Pancreas (tissue), 10 donors: Measurements from ENCODE around the gene POLN. TPM values are rescaled to one million over a fixed set of nuclear protein-coding genes. Genes with fewer than 3 reads are reported as not detected.

Source experiments
- ATAC-seq, 4 donors: fragments of 200-7000 bp; cut with Tn5 transposase; one replicate each; pipeline versions ENCODE4 v1.8.0 to v1.9.1; 2020; ENCODE audit warnings: mild to moderate bottlenecking in 4 of 4, moderate library complexity in 4 of 4
- DNase-seq, 6 donors: peaks; one replicate each; pipeline ENCODE4 v3.0.0-alpha.2; 2020
- FAIRE-seq: peaks from 2 replicates; lab custom pipeline; 2012; peaks lifted over from hg19 to GRCh38; lab: Jason Lieb, UNC
- H3K27ac ChIP-seq, 4 donors: fragments of 200-600 bp; sonication (generic); 1 replicate in 3 of 4; 2 replicates in 1 of 4; pipeline versions ENCODE4 v1.5.0 to v1.8.0; 2020
- H3K27me3 ChIP-seq, 4 donors: fragments of 200-600 bp; one replicate each; pipeline ENCODE4 v1.8.0; 2021
- H3K36me3 ChIP-seq, 3 donors: fragments of 200-600 bp; sonication (generic) in 1 of 3; one replicate each; pipeline versions ENCODE4 v1.5.0 to v1.8.0; 2020 to 2021
- H3K4me1 ChIP-seq, 3 donors: fragments of 200-600 bp; one replicate each; pipeline ENCODE4 v1.8.0; 2021
- H3K4me3 ChIP-seq, 4 donors: fragments of 200-600 bp; sonication (generic) in 2 of 4; one replicate each; pipeline versions ENCODE4 v1.5.0 to v1.8.0; 2020 to 2021
- H3K9me3 ChIP-seq, 4 donors: fragments of 200-600 bp; one replicate each; pipeline ENCODE4 v1.8.0; 2021
- WGBS, 2 donors: extraction: QIAGEN DNeasy Blood & Tissue Kit; methylation state at CpG; one replicate each; pipeline ENCODE4 v1.1.7; 2013; 5-methylcytosine and 5-hydroxymethylcytosine counted together
- intact Hi-C, 3 donors: fragments of 100-400 bp; cut with DNase I; formaldehyde crosslinking; loops; one replicate each; pipeline versions ENCODE4 v1.11.1 to v1.14.2; 2022
- polyA plus RNA-seq, 2 donors: library from polyadenylated mRNA; stranded (reverse); fragments of 200-250 nt; gene quantifications; one replicate each; pipeline ENCODE4 v1.2.3, GENCODE V29; 2013
- total RNA-seq, 6 donors: library from RNA; stranded (reverse); fragmentation: NEBNext Ultra II Directional in 4 of 6; extraction: Animal tissue kit (Norgen Biotek cat#: 25700) in 4 of 6; gene quantifications; one replicate each; pipeline versions ENCODE4 v1.2.1 to v1.2.4, GENCODE V29; 2021 to 2023
- TF ChIP-seq, protein P1 (sequence below), 4 donors: fragments of 200-600 bp; sonication (generic) in 3 of 4; IDR thresholded peaks; one replicate each; pipeline versions ENCODE4 v1.5.0 to v1.8.0; 2021; ENCODE audit warnings: antibody characterized with exemption in 4 of 4
- donor health status: healthy with polysubstance abuse.
- donor health status: DM: no; HTN: no; CAD: no; lungs with moderate emphysema.
- donor health status: DM: no; HTN: no; CAD: no.
- donor health status: control.
- donor health status: control.
- donor health status: Bipolar disorder and iron deficiency.
- donor health status: DM: yes; HTN: yes; CAD: no.
- donor health status: DM: no; HTN: no; CAD: no.
- donor health status: DM: no; HTN: no; CAD: no.
- donor health status: DM: yes; HTN: yes; CAD: no.

Gene POLN
- total and polyA plus RNA-seq, 8 donors = 0.95 to 3.6 (median 1.9) TPM

DNA sequence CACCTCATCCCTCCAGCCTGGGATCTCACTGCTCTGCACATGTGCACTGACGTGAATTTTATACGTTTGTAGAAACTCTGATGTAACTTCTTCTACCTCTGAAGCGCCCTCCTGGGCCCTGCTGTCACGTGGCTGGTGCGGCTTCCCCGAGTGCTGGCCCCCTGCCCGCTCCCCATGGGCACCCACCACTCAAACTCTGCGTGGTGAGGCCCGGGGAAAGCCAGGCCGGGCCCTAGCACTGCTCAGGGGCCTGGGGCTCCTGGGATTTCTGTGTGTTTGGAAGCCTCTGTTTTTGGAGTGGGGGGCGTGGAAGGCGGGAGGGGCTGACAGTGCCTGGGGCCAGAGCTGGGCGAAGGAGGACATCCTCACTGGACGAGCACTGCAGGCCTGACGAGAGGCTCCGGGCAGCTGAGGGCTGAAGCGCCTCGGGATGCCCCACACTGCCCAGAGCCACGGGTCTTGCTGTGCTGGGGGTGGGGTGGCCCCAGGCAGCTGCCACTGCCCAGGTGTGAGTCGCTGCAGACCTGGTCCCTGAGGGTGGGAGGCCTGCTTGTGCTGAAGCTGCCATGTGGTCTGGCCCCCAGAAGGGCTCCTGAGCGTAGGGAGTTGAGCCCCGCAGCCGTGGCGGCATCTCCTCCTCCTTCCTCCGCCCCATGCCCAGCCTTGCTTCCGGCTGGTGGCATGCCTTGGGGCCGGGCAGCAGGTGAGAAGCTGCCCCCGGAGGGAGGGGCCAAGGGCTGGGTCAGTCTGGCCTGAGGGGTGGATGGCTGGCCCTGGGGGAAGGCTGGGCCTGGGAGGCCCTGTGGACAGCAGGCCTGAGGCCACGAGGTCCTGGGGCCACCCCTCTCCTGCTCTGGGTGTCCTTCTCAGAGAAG, 175.1 kb downstream of the POLN start:
- Histone ChIP-seq H3K4me3 (no peak overlapping the region), H3K9me3 (no peaks in the 10 kb centered on the region), H3K4me1 (peaks cover 0 to 2% (median 0%) of the 10 kb centered on the region in 3 donors), H3K36me3 (no peaks in the 10 kb centered on the region), H3K27me3 (no peaks in the 10 kb centered on the region), H3K27ac (no peak overlapping the region)
- TF ChIP-seq, protein P1, sequence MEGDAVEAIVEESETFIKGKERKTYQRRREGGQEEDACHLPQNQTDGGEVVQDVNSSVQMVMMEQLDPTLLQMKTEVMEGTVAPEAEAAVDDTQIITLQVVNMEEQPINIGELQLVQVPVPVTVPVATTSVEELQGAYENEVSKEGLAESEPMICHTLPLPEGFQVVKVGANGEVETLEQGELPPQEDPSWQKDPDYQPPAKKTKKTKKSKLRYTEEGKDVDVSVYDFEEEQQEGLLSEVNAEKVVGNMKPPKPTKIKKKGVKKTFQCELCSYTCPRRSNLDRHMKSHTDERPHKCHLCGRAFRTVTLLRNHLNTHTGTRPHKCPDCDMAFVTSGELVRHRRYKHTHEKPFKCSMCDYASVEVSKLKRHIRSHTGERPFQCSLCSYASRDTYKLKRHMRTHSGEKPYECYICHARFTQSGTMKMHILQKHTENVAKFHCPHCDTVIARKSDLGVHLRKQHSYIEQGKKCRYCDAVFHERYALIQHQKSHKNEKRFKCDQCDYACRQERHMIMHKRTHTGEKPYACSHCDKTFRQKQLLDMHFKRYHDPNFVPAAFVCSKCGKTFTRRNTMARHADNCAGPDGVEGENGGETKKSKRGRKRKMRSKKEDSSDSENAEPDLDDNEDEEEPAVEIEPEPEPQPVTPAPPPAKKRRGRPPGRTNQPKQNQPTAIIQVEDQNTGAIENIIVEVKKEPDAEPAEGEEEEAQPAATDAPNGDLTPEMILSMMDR (IDR thresholded peaks at IDR 0.05) = no peak
- ATAC-seq = no peak
- WGBS, 2 donors = 72% methylated on average over 25 to 29 of the region's 29 CpGs
- FAIRE-seq = no peak
- DNase-seq = peak in 3 of 6 donors; percentile 1 to 64 (median 34)
- intact Hi-C loops = no loop called here

- WGBS, 2 donors = 57 to 63% methylated on average over 15 of the region's 15 CpGs
- Histone ChIP-seq H3K4me1 (no peaks in the 10 kb centered on the region), H3K27me3 (no peaks in the 10 kb centered on the region), H3K4me3 (no peak overlapping the region), H3K27ac (no peak overlapping the region), H3K36me3 (no peaks in the 10 kb centered on the region), H3K9me3 (no peaks in the 10 kb centered on the region)
- FAIRE-seq (no peak), DNase-seq (peak in 4 of 6 donors; percentile 7 to 69 (median 48)), ATAC-seq (peak in 3 of 4 donors; percentile 9 to 44 (median 43))
- intact Hi-C loops = no loop called here
- TF ChIP-seq, protein P1 (IDR thresholded peaks at IDR 0.05) = no peak
Measured at GRCh38 chr4:2066011-2066551, 175.8 kb downstream of the POLN start.

GRCh38 chr4:2065106-2065930, 176.6 kb downstream of the POLN start:
- no peaks in the 10 kb centered on the region for H3K36me3 ChIP-seq
- TF ChIP-seq, protein P1 (IDR thresholded peaks at IDR 0.05) = no peak
- no peaks in the 10 kb centered on the region for H3K4me1 ChIP-seq
- intact Hi-C loops = no loop called here
- H3K27me3 ChIP-seq = no peaks in the 10 kb centered on the region
- FAIRE-seq = no peak
- ATAC-seq = no peak
- 76 to 79% methylated on average over 24 of the region's 24 CpGs for WGBS, 2 donors
- H3K9me3 ChIP-seq = no peaks in the 10 kb centered on the region
- H3K27ac ChIP-seq = no peak overlapping the region
- no peak overlapping the region for H3K4me3 ChIP-seq
- DNase-seq = peak in 1 of 6 donors; percentile 4

DNA sequence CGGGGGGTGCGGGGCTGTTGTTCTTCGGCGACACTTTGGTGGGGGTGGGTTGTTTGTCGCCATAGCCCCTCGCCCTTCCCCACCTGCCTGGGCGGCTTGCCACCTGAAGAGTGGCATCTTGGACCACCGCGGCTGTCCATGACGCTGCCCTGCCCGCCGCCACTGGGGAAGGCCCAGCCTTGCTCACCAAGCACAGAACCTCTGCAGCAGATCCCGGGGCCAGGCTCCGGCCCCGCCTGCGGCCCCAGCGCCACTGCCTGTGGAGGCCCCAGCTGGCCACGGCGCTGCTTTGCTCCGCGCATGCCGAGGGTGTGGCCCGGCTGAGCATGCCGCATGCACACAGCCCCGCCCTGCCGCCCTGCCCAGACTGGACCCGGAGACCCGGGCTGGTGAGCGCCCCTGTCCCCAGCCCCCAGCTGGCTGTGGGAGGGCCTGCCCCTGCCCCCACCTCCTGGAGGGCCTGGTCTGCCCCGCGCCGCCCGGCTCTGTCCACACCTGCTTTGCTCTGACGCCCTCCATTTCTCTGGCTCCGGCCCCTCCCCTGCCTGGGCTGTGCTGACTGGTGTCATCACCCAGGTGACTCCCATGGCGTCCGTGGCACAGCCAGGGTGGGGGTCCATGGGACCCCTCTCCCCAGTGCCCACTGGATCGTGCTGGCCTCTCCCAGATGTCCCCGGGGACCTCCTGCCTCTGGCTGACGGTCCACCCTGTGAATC, 177.5 kb downstream of the POLN start:
- H3K27ac ChIP-seq = no peak overlapping the region
- no peak for ATAC-seq
- H3K36me3 ChIP-seq = no peaks in the 10 kb centered on the region
- no peak for FAIRE-seq
- no peaks in the 10 kb centered on the region for H3K4me1 ChIP-seq
- peak in 3 of 6 donors; percentile 11 to 69 (median 54) for DNase-seq
- no peak overlapping the region for H3K4me3 ChIP-seq
- H3K9me3 ChIP-seq = no peaks in the 10 kb centered on the region
- H3K27me3 ChIP-seq = no peaks in the 10 kb centered on the region
- TF ChIP-seq, protein P1 (IDR thresholded peaks at IDR 0.05) = no peak
- intact Hi-C loops = no loop called here
- 84 to 85% methylated on average over 31 to 40 of the region's 40 CpGs for WGBS, 2 donors
